A673 (cell line): ENCODE data around the gene RSPH1. TPM values are rescaled to one million over a fixed set of nuclear protein-coding genes. Genes with fewer than 3 reads are reported as not detected.

Source experiments
- BruUV-seq: library from RNA; stranded (reverse); fragments of 400-500 nt; replicated peaks from 2 replicates; lab custom pipeline; 2021; lab: Mats Ljungman, UMichigan
- CTCF ChIA-PET: fragments of 300-600 bp; sonication (Branson Sonifier 250); formaldehyde crosslinking; loops from one replicate; lab custom pipeline; 2022; ENCODE audit warnings: antibody characterized with exemption; lab: Charles Lee
- POLR2A ChIA-PET: fragments of 300-600 bp; sonication (Branson Sonifier 250); formaldehyde crosslinking; loops from one replicate; lab custom pipeline; 2022; ENCODE audit warnings: antibody characterized with exemption; ENCODE audit not compliant: low non-redundant PET; lab: Charles Lee
- DNase-seq: peaks from one replicate; pipeline ENCODE4 v3.0.0-alpha.2; 2015; ENCODE audit warnings: low spot score
- H3K27ac ChIP-seq: fragments of 200-600 bp; sonication (generic); 2 replicates; pipeline ENCODE4 v1.5.1; 2016; ENCODE audit warnings: mixed run types, low read depth, mild to moderate bottlenecking, mixed read lengths, antibody characterized with exemption, low read length; ENCODE audit not compliant: poor library complexity, severe bottlenecking
- H3K27me3 ChIP-seq: fragments of 200-600 bp; sonication (generic); replicated peaks from 2 replicates; pipeline ENCODE4 v1.6.1; 2017; ENCODE audit warnings: mixed run types, low read depth, mild to moderate bottlenecking, mixed read lengths, antibody characterized with exemption, low read length; ENCODE audit not compliant: insufficient read depth, poor library complexity
- H3K36me3 ChIP-seq: fragments of 200-600 bp; sonication (generic); 2 replicates; pipeline ENCODE4 v1.6.1; 2016; ENCODE audit warnings: mixed run types, mild to moderate bottlenecking, mixed read lengths, antibody characterized with exemption, low read length; ENCODE audit not compliant: insufficient read depth, poor library complexity, severe bottlenecking
- H3K4me1 ChIP-seq: fragments of 200-600 bp; sonication (generic); 2 replicates; pipeline ENCODE4 v1.6.1; 2017; ENCODE audit warnings: mixed run types, mild to moderate bottlenecking, mixed read lengths, antibody characterized with exemption, low read length; ENCODE audit not compliant: insufficient read depth, poor library complexity, severe bottlenecking
- H3K4me3 ChIP-seq: fragments of 200-600 bp; sonication (generic); 2 replicates; pipeline ENCODE4 v1.5.1; 2016; ENCODE audit warnings: low read depth, mixed run types, mild to moderate bottlenecking, mixed read lengths, low read length; ENCODE audit not compliant: poor library complexity, severe bottlenecking
- H3K9me3 ChIP-seq: fragments of 200-600 bp; sonication (generic); 2 replicates; pipeline ENCODE4 v1.6.1; 2016; ENCODE audit warnings: mixed run types, low read depth, mild to moderate bottlenecking, mixed read lengths, antibody characterized with exemption, low read length; ENCODE audit not compliant: poor library complexity, severe bottlenecking
- CTCF ChIP-seq: fragments of 300-800, 200-600 bp; sonication (generic); conservative IDR thresholded peaks from 2 replicates; pipeline ENCODE4 v1.5.1; 2017; ENCODE audit warnings: low read depth, mild to moderate bottlenecking, antibody characterized with exemption, low read length, moderate library complexity, mixed read lengths
- EZH2 ChIP-seq: fragments of 200-600 bp; sonication (generic); IDR thresholded peaks from 2 replicates; pipeline ENCODE4 v1.6.1; 2017; ENCODE audit warnings: borderline replicate concordance, low read depth, mild to moderate bottlenecking, mixed read lengths, antibody characterized with exemption, low read length; ENCODE audit not compliant: poor library complexity, severe bottlenecking
- intact Hi-C: fragments of 100-400 bp; cut with micrococcal nuclease; formaldehyde crosslinking; loops from one replicate; pipeline ENCODE4 v1.10.0; 2022; ENCODE audit not compliant: unreplicated experiment
- total RNA-seq: library from RNA; stranded (reverse); gene quantifications from 2 replicates; pipeline ENCODE4 v1.2.3, GENCODE V29; 2021

The RSPH1 gene
- total RNA-seq, 1 experiment from 2014 or later: 0.45 TPM

- intact Hi-C loops: no loop called here
- no peak for DNase-seq
- no TSS peak for BruUV-seq
- POLR2A ChIA-PET: no interaction called here
- Histone ChIP-seq H3K4me1 (peaks cover 6% of the 10 kb centered on the region), H3K27ac (no peak overlapping the region), H3K4me3 (no peak overlapping the region), H3K27me3 (no peaks in the 10 kb centered on the region), H3K9me3 (no peaks in the 10 kb centered on the region), H3K36me3 (no peaks in the 10 kb centered on the region)
- no peak for TF ChIP-seq CTCF
- TF ChIP-seq EZH2: no peak
- CTCF ChIA-PET: interaction anchor here (0.6 kb wide), 1 partner anchor 368 kb away, joined by 3 read pairs; no protein-coding TSS in a partner anchor
These were observed 31.6 kb upstream of the RSPH1 start for GRCh38 chr21:42527489-42528158.

GRCh38 chr21:42527127-42527488 lies 31.1 kb upstream of the RSPH1 start:
- intact Hi-C loops: no loop called here
- POLR2A ChIA-PET: no interaction called here
- no TSS peak for BruUV-seq

GRCh38 chr21:42526379-42526727 lies 30.3 kb upstream of the RSPH1 start:
- intact Hi-C loops: no loop called here
- ChIA-PET CTCF (no interaction called here), POLR2A (interaction anchor here (0.8 kb wide), 1 partner anchor 10 kb away, joined by 3 read pairs; no protein-coding TSS in a partner anchor)

More at GRCh38 chr21:42527127-42527488, 31.1 kb upstream of the RSPH1 start:
- no peaks in the 10 kb centered on the region for H3K27me3 ChIP-seq
- H3K4me1 ChIP-seq: peaks cover 6% of the 10 kb centered on the region
- no peak for DNase-seq
- CTCF ChIA-PET: no interaction called here
- H3K9me3 ChIP-seq: no peaks in the 10 kb centered on the region
- TF ChIP-seq CTCF: no peak
- TF ChIP-seq EZH2: no peak
- no peak overlapping the region for H3K4me3 ChIP-seq
- H3K36me3 ChIP-seq: no peaks in the 10 kb centered on the region
- H3K27ac ChIP-seq: no peak overlapping the region

More at GRCh38 chr21:42526379-42526727, 30.3 kb upstream of the RSPH1 start:
- no TSS peak for BruUV-seq
- TF ChIP-seq CTCF (no peak), EZH2 (no peak)
- no peak overlapping the region for H3K27ac ChIP-seq
- H3K4me1 ChIP-seq: peaks cover 6% of the 10 kb centered on the region
- no peaks in the 10 kb centered on the region for H3K9me3 ChIP-seq
- no peak overlapping the region for H3K4me3 ChIP-seq
- DNase-seq: no peak
- no peaks in the 10 kb centered on the region for H3K36me3 ChIP-seq
- no peaks in the 10 kb centered on the region for H3K27me3 ChIP-seq
